VCaP (cell line): ENCODE results near the gene TPK1.
A peak's percentile ranks its signal among the peaks of the same experiment; 100 is the strongest.

Source experiments
- H3K27ac ChIP-seq: fragments of 450-650 bp; 2 replicates; pipeline ENCODE4 v1.5.1; 2017
- CTCF ChIP-seq: fragments of 450-650 bp; conservative IDR thresholded peaks from 2 replicates; pipeline ENCODE4 v1.5.1; 2017; ENCODE audit warnings: mild to moderate bottlenecking, moderate library complexity

Gene TPK1

GRCh38 chr7:144777005-144777839 lies 58.6 kb downstream of the TPK1 start:
- TF ChIP-seq CTCF = no peak
- H3K27ac ChIP-seq = peak overlapping the region; percentile 17

GRCh38 chr7:144776447-144776846 lies 59.4 kb downstream of the TPK1 start:
- H3K27ac ChIP-seq = no peak overlapping the region
- TF ChIP-seq CTCF = no peak

DNA sequence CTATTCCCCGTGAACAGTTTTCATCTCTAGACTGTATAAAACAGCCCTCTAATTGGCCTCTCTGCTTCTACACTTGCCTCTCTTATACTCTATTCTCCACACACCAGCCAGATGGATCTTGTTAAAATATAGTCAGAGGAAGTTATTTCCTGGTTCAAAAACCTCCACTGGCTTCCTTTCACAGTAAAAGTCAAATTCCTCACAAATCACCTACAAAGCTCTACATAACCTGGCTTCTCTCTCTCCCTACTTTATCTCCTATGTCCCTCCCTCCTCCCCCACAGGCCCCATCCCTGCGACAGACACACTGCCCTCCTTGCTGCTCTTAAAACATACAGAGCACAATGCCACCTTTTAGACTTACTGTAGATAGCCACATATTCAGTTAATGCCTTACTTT lies 60.1 kb downstream of the TPK1 start:
- no peak for TF ChIP-seq CTCF
- H3K27ac ChIP-seq = no peak overlapping the region

DNA sequence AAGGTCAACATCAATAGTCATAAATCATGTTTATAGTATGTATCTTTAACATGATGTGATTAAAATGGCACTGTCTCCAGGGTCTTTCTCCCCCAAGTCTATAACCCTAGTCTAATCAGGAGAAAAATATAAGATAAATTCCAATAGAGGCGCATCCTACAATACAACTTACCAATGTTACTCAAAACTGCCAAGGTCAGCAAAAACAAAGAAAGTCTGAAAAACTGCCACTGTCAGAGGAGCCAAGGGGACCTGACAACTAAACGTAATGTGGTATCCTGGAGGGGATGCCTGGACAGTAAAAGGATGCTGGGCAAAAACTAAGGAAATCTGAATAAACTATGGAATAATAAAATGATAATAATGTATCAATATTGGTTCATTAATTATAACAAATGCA lies 63.9 kb downstream of the TPK1 start:
- H3K27ac ChIP-seq = no peak overlapping the region
- TF ChIP-seq CTCF = no peak

GRCh38 chr7:144771174-144771573 lies 64.7 kb downstream of the TPK1 start:
- H3K27ac ChIP-seq = no peak overlapping the region
- TF ChIP-seq CTCF = no peak

DNA sequence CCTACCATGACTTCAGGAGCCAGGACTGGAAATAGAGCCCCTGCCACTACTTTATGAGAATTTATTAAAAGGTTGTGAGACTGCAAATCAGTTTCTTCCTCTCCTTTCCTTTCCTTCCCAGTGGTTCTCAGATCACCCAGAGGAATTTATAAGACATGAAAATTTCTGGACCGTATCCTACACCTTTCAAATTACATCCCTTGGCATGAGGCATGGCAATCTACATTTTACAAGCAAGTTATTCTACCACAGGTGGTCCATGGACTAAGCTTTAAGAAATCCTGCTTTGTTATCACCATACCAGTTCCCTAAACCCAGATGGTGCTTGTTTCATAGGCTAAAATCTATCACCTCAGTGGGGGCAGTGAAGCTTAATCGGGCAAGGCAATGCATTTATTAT lies 66.5 kb downstream of the TPK1 start:
- no peak for TF ChIP-seq CTCF
- H3K27ac ChIP-seq = no peak overlapping the region

GRCh38 chr7:144768633-144769032 lies 67.2 kb downstream of the TPK1 start:
- no peak for TF ChIP-seq CTCF

More at GRCh38 chr7:144768633-144769032, 67.2 kb downstream of the TPK1 start:
- no peak overlapping the region for H3K27ac ChIP-seq
